ENCODE results near the gene SRGAP2C.
"Not testable (repeated sequence)": the region's sequence is repeated elsewhere in the genome, so short reads cannot be mapped to it uniquely, and the experiment has no call there.

DNA sequence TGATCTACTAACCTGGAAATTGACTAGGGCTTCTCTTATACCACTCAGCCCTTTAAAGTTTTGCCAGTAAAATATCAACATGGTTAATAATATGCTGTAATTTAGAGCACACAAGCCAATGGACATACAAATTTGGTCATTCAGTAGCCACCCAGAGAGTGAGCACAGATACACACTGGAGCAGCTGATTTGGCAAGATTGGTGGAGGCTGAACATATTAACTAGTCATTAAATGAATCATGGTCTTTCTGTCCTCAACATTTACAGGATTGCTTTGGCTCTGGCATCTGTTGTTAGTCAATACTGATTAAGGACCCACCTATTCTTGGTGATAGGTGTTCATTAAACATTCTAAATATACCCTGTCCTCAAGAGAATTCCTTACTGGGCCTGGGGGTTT is 130.7 kb downstream of the SRGAP2C start:
- not testable (repeated sequence) for TF ChIP-seq POLR2AphosphoS5, POLR2A (IDR thresholded peaks at IDR 0.05)
